ENCODE measurements around the gene AHCYL1. TPM values are rescaled to one million over a fixed set of nuclear protein-coding genes. Genes with fewer than 3 reads are reported as not detected.

AHCYL1 gene
- total RNA-seq, 1 experiment from 2014 or later = 89.0 TPM

DNA sequence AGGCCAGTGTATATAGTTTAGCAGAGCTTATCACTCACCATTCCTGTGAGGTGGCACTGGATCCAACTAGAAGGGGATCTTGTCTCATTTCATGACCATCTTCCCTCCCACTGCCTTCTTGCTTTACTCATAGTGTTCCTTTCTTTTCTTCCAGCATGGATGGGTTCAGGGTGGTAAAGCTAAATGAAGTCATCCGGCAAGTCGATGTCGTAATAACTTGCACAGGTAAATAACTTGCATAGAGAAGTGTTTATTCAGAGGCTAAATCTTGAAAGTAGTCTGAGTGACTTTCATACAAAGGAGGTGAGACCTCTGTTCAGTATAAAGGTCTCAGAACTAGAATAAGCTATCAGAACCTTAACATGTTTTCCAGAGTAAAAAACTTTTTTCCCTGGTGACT, 33.2 kb downstream of the AHCYL1 start:
- Histone ChIP-seq H3K4ac (ENCODE audit: low read depth, low read length) (no peak overlapping the region), H2BK12ac (ENCODE audit: insufficient read length, low read depth, low read length) (no peak overlapping the region), H2BK20ac (ENCODE audit: low read depth, low read length, poor library complexity, severe bottlenecking) (no peak overlapping the region), H3K14ac (ENCODE audit: insufficient read depth, low read length) (no peak overlapping the region), H3K27me3 (ENCODE audit: insufficient read depth, low read length) (no peaks in the 10 kb centered on the region), H4K5ac (ENCODE audit: insufficient read length, low read depth, low read length) (no peak overlapping the region), H3K79me1 (ENCODE audit: insufficient read depth, low read depth, low read length, poor library complexity, severe bottlenecking) (no peaks in the 10 kb centered on the region), H2BK120ac (ENCODE audit: low read depth, low read length, poor library complexity, severe bottlenecking) (no peak overlapping the region), H2BK15ac (ENCODE audit: low read depth, low read length) (no peak overlapping the region), H3K18ac (ENCODE audit: insufficient read length, low read depth, low read length) (no peak overlapping the region), H3K56ac (ENCODE audit: insufficient read length, low read depth, low read length) (no peak overlapping the region), H2BK5ac (ENCODE audit: insufficient read length, low read length) (no peak overlapping the region), H4K20me1 (ENCODE audit: control insufficient read depth, insufficient read depth, insufficient read length) (no peaks in the 10 kb centered on the region), H2AFZ (ENCODE audit: low read length) (no peak overlapping the region), H3K9ac (ENCODE audit: extremely low read depth, insufficient read length, low read length) (no peak overlapping the region), H3K4me2 (ENCODE audit: insufficient read depth, insufficient read length, low read length) (no peak overlapping the region), H3K79me2 (ENCODE audit: insufficient read depth, low read length) (no peaks in the 10 kb centered on the region), H3K4me1 (ENCODE audit: insufficient read depth, low read length) (no peaks in the 10 kb centered on the region), H2AK5ac (ENCODE audit: insufficient read length, low read length) (no peak overlapping the region), H3K23ac (ENCODE audit: insufficient read length, low read depth, low read length) (no peak overlapping the region), H3K9me3 (ENCODE audit: control insufficient read depth, low read depth, low read length) (no peaks in the 10 kb centered on the region), H3K27ac (ENCODE audit: insufficient read length, low read depth, low read length) (no peak overlapping the region), H3K23me2 (ENCODE audit: insufficient read length, low read depth, low read length, poor library complexity, severe bottlenecking) (no peaks in the 10 kb centered on the region), H4K8ac (replicated peaks; ENCODE audit: insufficient read length, low read depth, low read length) (no peak overlapping the region), H4K91ac (ENCODE audit: insufficient read length, low read depth, low read length) (no peak overlapping the region), H3T11ph (ENCODE audit: low read length) (no peak overlapping the region)
- Mint-ChIP-seq H3K4me3 (no peak overlapping the region), H3K9me3 (no peaks in the 10 kb centered on the region), H3K27ac (no peak overlapping the region), H3K36me3 (ENCODE audit: insufficient read depth in 1 of 3, low read depth in 3 of 3) (peaks cover 52 to 90% (median 89%) of the 10 kb centered on the region in 3 experiments; a peak in 6 of 7 replicates), H3K27me3 (ENCODE audit: low read depth) (no peaks in the 10 kb centered on the region), H3K4me1 (no peaks in the 10 kb centered on the region)
- DNase-seq = no peak
- no CpG with 5 or more reads among the region's 3 CpGs for WGBS (ENCODE audit: extremely low coverage, insufficient read length, low lambda C conversion rate)
- TF ChIP-seq, protein P1, sequence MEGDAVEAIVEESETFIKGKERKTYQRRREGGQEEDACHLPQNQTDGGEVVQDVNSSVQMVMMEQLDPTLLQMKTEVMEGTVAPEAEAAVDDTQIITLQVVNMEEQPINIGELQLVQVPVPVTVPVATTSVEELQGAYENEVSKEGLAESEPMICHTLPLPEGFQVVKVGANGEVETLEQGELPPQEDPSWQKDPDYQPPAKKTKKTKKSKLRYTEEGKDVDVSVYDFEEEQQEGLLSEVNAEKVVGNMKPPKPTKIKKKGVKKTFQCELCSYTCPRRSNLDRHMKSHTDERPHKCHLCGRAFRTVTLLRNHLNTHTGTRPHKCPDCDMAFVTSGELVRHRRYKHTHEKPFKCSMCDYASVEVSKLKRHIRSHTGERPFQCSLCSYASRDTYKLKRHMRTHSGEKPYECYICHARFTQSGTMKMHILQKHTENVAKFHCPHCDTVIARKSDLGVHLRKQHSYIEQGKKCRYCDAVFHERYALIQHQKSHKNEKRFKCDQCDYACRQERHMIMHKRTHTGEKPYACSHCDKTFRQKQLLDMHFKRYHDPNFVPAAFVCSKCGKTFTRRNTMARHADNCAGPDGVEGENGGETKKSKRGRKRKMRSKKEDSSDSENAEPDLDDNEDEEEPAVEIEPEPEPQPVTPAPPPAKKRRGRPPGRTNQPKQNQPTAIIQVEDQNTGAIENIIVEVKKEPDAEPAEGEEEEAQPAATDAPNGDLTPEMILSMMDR (conservative IDR thresholded peaks at IDR 0.05) = no peak

All from H9 (cell line).